Fibroblast of skin of abdomen (primary cell): Measurements from ENCODE around the gene POLR3GL.
"Not testable (repeated sequence)": the region's sequence is repeated elsewhere in the genome, so short reads cannot be mapped to it uniquely, and the experiment has no call there.

Source experiments
- DNase-seq: peaks from one replicate; pipeline ENCODE4 v3.0.0-alpha.2; 2013

Gene POLR3GL

DNA sequence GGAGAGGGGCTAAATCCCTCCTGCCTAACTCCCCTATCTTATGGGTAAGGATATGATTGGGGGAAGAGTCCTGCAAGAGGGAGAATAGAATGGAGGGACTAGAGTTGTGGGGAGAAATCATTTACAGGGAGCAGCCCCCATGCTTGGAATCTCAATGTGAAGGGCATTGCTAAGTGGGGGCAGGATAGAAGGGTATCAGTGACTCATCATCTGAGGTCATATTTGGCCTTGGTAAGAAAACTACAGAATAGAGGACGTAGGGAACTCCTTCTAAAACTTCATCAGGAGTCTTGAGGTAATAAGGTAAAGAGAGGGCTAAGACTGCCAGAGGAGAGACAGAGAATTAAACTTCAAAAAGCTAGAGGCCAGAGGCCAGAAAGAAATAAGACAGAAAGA is 56.6 kb downstream of the POLR3GL start:
- DNase-seq = no peak

GRCh38 chr1:146021622-146022402 is 57.3 kb downstream of the POLR3GL start, which contains the start of gene HJV:
Gene HJV (minus strand): TSS chr1:146021735. CDS start chr1:146020231, 1,504 bp downstream.
- no peak for DNase-seq

- DNase-seq = no peak
Measured at GRCh38 chr1:146022403-146023127, 58.1 kb downstream of the POLR3GL start.

GRCh38 chr1:146025787-146026495 is 61.5 kb downstream of the POLR3GL start:
- DNase-seq = not testable (repeated sequence)

GRCh38 chr1:146026650-146027049 is 62.2 kb downstream of the POLR3GL start:
- not testable (repeated sequence) for DNase-seq
